GM12878 (cell line): ENCODE results near the gene SPAG17. TPM values are rescaled to one million over a fixed set of nuclear protein-coding genes. Genes with fewer than 3 reads are reported as not detected.

Source experiments
- ATAC-seq: fragments of 200-7000 bp; cut with Tn5 transposase; 3 replicates; pipeline ENCODE4 v1.9.1; 2020; ENCODE audit warnings: mild to moderate bottlenecking, moderate library complexity
- BruUV-seq: library from RNA; stranded (reverse); fragments of 400-500 nt; replicated peaks from 2 replicates; lab custom pipeline; 2021; lab: Mats Ljungman, UMichigan
- CTCF ChIA-PET: fragments of 300-600 bp; sonication (Branson Sonifier 250); formaldehyde crosslinking; extraction: SDS; loops from one replicate; lab custom pipeline; 2021; ENCODE audit warnings: inconsistent platforms; lab: Yijun Ruan, JAX
- POLR2A ChIA-PET: fragments of 350-600 bp; formaldehyde crosslinking; extraction: SDS; loops from one replicate; lab custom pipeline; 2021; ENCODE audit warnings: inconsistent platforms; lab: Charles Lee
- RAD21 ChIA-PET: fragments of 300-600 bp; sonication (Branson Sonifier 250); formaldehyde crosslinking; loops from one replicate; lab custom pipeline; 2023; ENCODE audit warnings: antibody characterized with exemption; ENCODE audit not compliant: unreplicated experiment; lab: Charles Lee
- SMC1A ChIA-PET: fragments of 300-600 bp; sonication (Branson Sonifier 250); formaldehyde crosslinking; loops from one replicate; lab custom pipeline; 2023; ENCODE audit not compliant: unreplicated experiment, uncharacterized antibody; lab: Charles Lee
- DNase-seq: peaks from one replicate; pipeline ENCODE4 v3.0.0-alpha.2; 2011; ENCODE audit warnings: low read depth, low spot score
- FAIRE-seq: peaks from 3 replicates; lab custom pipeline; 2011; peaks lifted over from hg19 to GRCh38; lab: Jason Lieb, UNC
- H2AFZ ChIP-seq: 2 replicates; pipeline ENCODE4 v1.6.0; 2011; ENCODE audit warnings: low read depth, low read length, control low read depth; ENCODE audit not compliant: control insufficient read depth
- H3K27ac ChIP-seq: 2 replicates; pipeline ENCODE4 v1.5.1; 2011; ENCODE audit warnings: control low read depth; ENCODE audit not compliant: control insufficient read depth, insufficient read depth
- H3K27me3 ChIP-seq, 2 experiments: replicated peaks in 1 of 2; 2 replicates each; pipeline versions ENCODE4 v1.6.0 to v1.6.1; 2011; ENCODE audit warnings: low read length in 1 of 2; ENCODE audit not compliant: control insufficient read depth in 2 of 2, insufficient read depth in 2 of 2
- H3K36me3 ChIP-seq, 2 experiments: 2 replicates each; pipeline ENCODE4 v1.5.1; 2011; ENCODE audit warnings: low read length in 1 of 2; ENCODE audit not compliant: control insufficient read depth in 2 of 2, insufficient read depth in 2 of 2
- H3K4me1 ChIP-seq: 2 replicates; pipeline ENCODE4 v1.6.1; 2011; ENCODE audit warnings: mild to moderate bottlenecking, low read length, moderate library complexity, mixed read lengths; ENCODE audit not compliant: control insufficient read depth, insufficient read depth
- H3K4me2 ChIP-seq: 2 replicates; pipeline ENCODE4 v1.6.0; 2011; ENCODE audit warnings: control low read depth; ENCODE audit not compliant: control insufficient read depth, insufficient read depth
- H3K4me3 ChIP-seq: fragments of 200-600 bp; sonication (generic); 2 replicates; pipeline ENCODE4 v1.5.1; 2016
- H3K79me2 ChIP-seq: 2 replicates; pipeline ENCODE4 v1.6.0; 2011; ENCODE audit warnings: low read length; ENCODE audit not compliant: control insufficient read depth, insufficient read depth
- H3K9ac ChIP-seq: 2 replicates; pipeline ENCODE4 v1.8.0; 2011; ENCODE audit warnings: low read length, control low read depth, mixed read lengths; ENCODE audit not compliant: control insufficient read depth, insufficient read depth
- H3K9me3 ChIP-seq: replicated peaks from 3 replicates; pipeline ENCODE4 v1.5.1; 2011; ENCODE audit warnings: mild to moderate bottlenecking, low read length; ENCODE audit not compliant: control insufficient read depth, insufficient read depth
- H4K20me1 ChIP-seq: 2 replicates; pipeline ENCODE4 v1.6.0; 2011; ENCODE audit not compliant: control insufficient read depth, insufficient read depth
- BHLHE40 ChIP-seq, 2 experiments: fragments of 450-650 bp in 1 of 2; IDR thresholded peaks; 2 replicates each; pipeline ENCODE4 v1.6.1; 2011 to 2017; ENCODE audit warnings: low read depth in 2 of 2, borderline replicate concordance in 1 of 2, improper control_type of control experiment in 1 of 2, low read length in 1 of 2, mild to moderate bottlenecking in 1 of 2
- TBL1XR1 ChIP-seq: IDR thresholded peaks from 2 replicates; pipeline ENCODE4 v1.6.1; 2012; ENCODE audit warnings: low read depth, low read length, improper control_type of control experiment
- ZBTB11 ChIP-seq: fragments of 450-650 bp; formaldehyde crosslinking; IDR thresholded peaks from 2 replicates; pipeline ENCODE4 v1.5.0; 2022; ENCODE audit warnings: mild to moderate bottlenecking, missing genetic modification characterization
- WGBS: methylation state at CpG from one replicate; pipeline ENCODE4 v1.1.6; 2016; ENCODE audit warnings: low lambda C conversion rate; ENCODE audit not compliant: insufficient replicate concordance, insufficient coverage; ENCODE audit errors: missing lambda C conversion rate; 5-methylcytosine and 5-hydroxymethylcytosine counted together
- in situ Hi-C: fragments of 300-500 bp; cut with MboI; formaldehyde crosslinking; loops from 9 replicates; pipeline ENCODE4 v1.14.3; 2018; ENCODE audit warnings: mixed read lengths
- intact Hi-C: fragments of 100-400 bp; cut with micrococcal nuclease; formaldehyde crosslinking; loops from one replicate; pipeline ENCODE4 v1.14.2; 2022; ENCODE audit not compliant: unreplicated experiment
- polyA plus RNA-seq, 11 experiments: library from polyadenylated mRNA; depleted of rRNA in 4 of 11; unstranded in 6 of 11; stranded (reverse) in 5 of 11; fragments of >200 nt; fragmentation: Nextera tagmentation in 4 of 11; fragmentation: Illumina TruSeq in 1 of 11; extraction: Ambion mirVana in 4 of 11; extraction: Trizol in 1 of 11; gene quantifications; 1 replicate in 1 of 11; 2 replicates in 10 of 11; pipeline versions ENCODE4 v1.2.1 to v1.2.3, GENCODE V29; 2011 to 2016; ENCODE audit warnings: inconsistent platforms in 2 of 11, missing spikeins in 2 of 11, low read depth in 1 of 11
- total RNA-seq, 4 experiments: library from RNA; depleted of rRNA in 3 of 4; stranded (reverse); fragments of >200 nt in 3 of 4; fragmentation: Illumina TruSeq in 1 of 4; extraction: Trizol in 1 of 4; gene quantifications; 2 replicates each; pipeline versions ENCODE4 v1.2.1 to v1.2.3, GENCODE V29; 2013 to 2021

The SPAG17 gene
- total and polyA plus RNA-seq, 10 of the 15 experiments (the other 5 are each of a cell fraction or from before 2014, with no cell fraction given), result 0.02 to 0.16 (median 0.03) TPM; not detected in 7

DNA sequence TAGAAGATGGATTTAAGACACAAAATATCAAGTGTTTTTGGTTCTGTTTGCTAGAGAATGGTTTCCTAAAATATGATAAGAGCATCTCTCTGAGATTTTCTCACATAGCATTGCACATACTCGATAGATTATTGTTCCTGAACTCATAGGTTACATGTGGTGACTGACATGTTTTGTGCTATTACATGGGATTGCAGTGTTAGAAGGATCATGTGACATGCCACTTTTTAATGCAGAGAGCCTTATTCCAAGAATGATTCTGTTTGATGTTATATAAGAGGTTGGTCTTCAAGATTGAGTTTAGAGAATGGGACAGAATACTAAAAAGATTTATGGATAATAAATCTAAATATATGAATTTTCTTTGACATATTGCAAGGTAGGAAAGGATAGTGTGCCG lies 34.4 kb upstream of the SPAG17 start:
- no TSS peak for BruUV-seq
- H3K9ac ChIP-seq, result no peak overlapping the region
- ChIA-PET SMC1A (no interaction called here), RAD21 (no interaction called here), POLR2A (no interaction called here), CTCF (no interaction called here)
- no peaks in the 10 kb centered on the region for H3K27me3 ChIP-seq
- H3K4me2 ChIP-seq, result no peak overlapping the region
- intact Hi-C loops (no loop called here), in situ Hi-C loops (no loop called here)
- TF ChIP-seq TBL1XR1 (no peak), ZBTB11 (CRISPR knock-in tag) (no peak), BHLHE40 (IDR thresholded peaks at IDR 0.05; ENCODE audit: borderline replicate concordance in 1 of 2, low read depth in 2 of 2, low read length in 1 of 2) (no peak)
- ATAC-seq (no peak), DNase-seq (no peak), FAIRE-seq (no peak)
- no peak overlapping the region for H2AFZ ChIP-seq
- H4K20me1 ChIP-seq, result no peaks in the 10 kb centered on the region
- H3K4me1 ChIP-seq, result no peaks in the 10 kb centered on the region
- H3K79me2 ChIP-seq, result no peaks in the 10 kb centered on the region
- 29% methylated on average over 2 of the region's 2 CpGs for WGBS
- no peaks in the 10 kb centered on the region for H3K9me3 ChIP-seq
- no peak overlapping the region for H3K4me3 ChIP-seq
- H3K27ac ChIP-seq, result no peak overlapping the region
- H3K36me3 ChIP-seq, result no peaks in the 10 kb centered on the region
